D341Med (cell line): ENCODE data around the gene MAP3K10.
"Not testable (repeated sequence)": the region's sequence is repeated elsewhere in the genome, so short reads cannot be mapped to it uniquely, and the experiment has no call there.

ENCODE experiments used
- DNase-seq: peaks from one replicate; pipeline ENCODE4 v3.0.0; 2012; ENCODE audit warnings: low spot score

The MAP3K10 gene

GRCh38 chr19:40190891-40191835 is at the start of gene MAP3K10:
MAP3K10 (plus strand) TSS chr19:40191426; CDS start chr19:40192032, 606 bp downstream.
- peak; percentile 96 for DNase-seq

- no peak for DNase-seq
These were observed 49.7 kb upstream of the MAP3K10 start for GRCh38 chr19:40141551-40141950.

GRCh38 chr19:40143612-40144011 is 47.6 kb upstream of the MAP3K10 start:
- no peak for DNase-seq

- no peak for DNase-seq
These were observed 47.1 kb upstream of the MAP3K10 start for GRCh38 chr19:40144151-40144550.

GRCh38 chr19:40144947-40145748 is 46.1 kb upstream of the MAP3K10 start:
- DNase-seq, result no peak

GRCh38 chr19:40145749-40146029 is 45.5 kb upstream of the MAP3K10 start:
- not testable (repeated sequence) for DNase-seq

- no peak for DNase-seq
These were observed 43.9 kb upstream of the MAP3K10 start for GRCh38 chr19:40147338-40147692.

GRCh38 chr19:40147693-40148347 is 43.4 kb upstream of the MAP3K10 start:
- no peak for DNase-seq

- no peak for DNase-seq
These were observed 41.7 kb upstream of the MAP3K10 start for GRCh38 chr19:40149501-40149900.

- DNase-seq, result no peak
These were observed 41.1 kb upstream of the MAP3K10 start for GRCh38 chr19:40150170-40150569.

- no peak for DNase-seq
These were observed 37.0 kb upstream of the MAP3K10 start for GRCh38 chr19:40154121-40154680.

- DNase-seq, result peak; percentile 52
These were observed 35.4 kb upstream of the MAP3K10 start for GRCh38 chr19:40155749-40156265.

- DNase-seq, result no peak
These were observed 34.2 kb upstream of the MAP3K10 start for GRCh38 chr19:40157059-40157458.

GRCh38 chr19:40159744-40160143 is 31.5 kb upstream of the MAP3K10 start:
- no peak for DNase-seq

GRCh38 chr19:40162104-40162503 is 29.1 kb upstream of the MAP3K10 start:
- DNase-seq, result no peak

GRCh38 chr19:40163541-40164129 is 27.6 kb upstream of the MAP3K10 start:
- no peak for DNase-seq

- DNase-seq, result peak; percentile 83
These were observed 25.8 kb upstream of the MAP3K10 start for GRCh38 chr19:40165362-40165937.

GRCh38 chr19:40169482-40170302 is 21.5 kb upstream of the MAP3K10 start:
- not testable (repeated sequence) for DNase-seq

GRCh38 chr19:40170303-40170989 is 20.8 kb upstream of the MAP3K10 start:
- DNase-seq, result not testable (repeated sequence)

- DNase-seq, result not testable (repeated sequence)
These were observed 19.9 kb upstream of the MAP3K10 start for GRCh38 chr19:40171293-40171692.
